H1 (cell line): Measurements from ENCODE around the gene SPTBN1. TPM values are rescaled to one million over a fixed set of nuclear protein-coding genes. Genes with fewer than 3 reads are reported as not detected.

Experiments
- FOSL1 ChIP-seq: IDR thresholded peaks from 2 replicates; pipeline ENCODE4 v1.6.1; 2011; ENCODE audit warnings: mild to moderate bottlenecking, low read depth, low read length, moderate library complexity; ENCODE audit not compliant: insufficient read depth
- SRF ChIP-seq: IDR thresholded peaks from 2 replicates; pipeline ENCODE4 v1.6.1; 2011; ENCODE audit warnings: mild to moderate bottlenecking, low read depth, low read length, moderate library complexity
- polyA plus RNA-seq, 7 experiments: library from polyadenylated mRNA; depleted of rRNA in 3 of 7; stranded (reverse) in 5 of 7; unstranded in 2 of 7; fragments of >200 nt in 5 of 7; fragments of 200-250 nt in 2 of 7; gene quantifications; 1 replicate in 5 of 7; 2 replicates in 1 of 7; 4 replicates in 1 of 7; pipeline versions ENCODE4 v1.2.1 to v1.2.3, GENCODE V29; 2011 to 2013; ENCODE audit warnings: missing spikeins in 2 of 7, mixed read lengths in 2 of 7
- total RNA-seq: library from RNA; stranded (reverse); fragmentation: NEBNext Ultra II Directional; extraction: Animal tissue kit (Norgen Biotek cat#: 25700); gene quantifications from 2 replicates; pipeline ENCODE4 v1.2.1, GENCODE V29; 2021
- TF ChIP-seq, protein P1 (sequence below): fragments of 300-600 bp; sonication (generic); IDR thresholded peaks from 2 replicates; pipeline ENCODE4 v1.7.1; 2012; ENCODE audit warnings: low read length, moderate library complexity, mild to moderate bottlenecking, inconsistent platforms; ENCODE audit not compliant: insufficient replicate concordance

The SPTBN1 gene
- total and polyA plus RNA-seq, 2 of the 8 experiments (the other 6 are each of a cell fraction or from before 2014, with no cell fraction given): 31.8 to 180 TPM

DNA sequence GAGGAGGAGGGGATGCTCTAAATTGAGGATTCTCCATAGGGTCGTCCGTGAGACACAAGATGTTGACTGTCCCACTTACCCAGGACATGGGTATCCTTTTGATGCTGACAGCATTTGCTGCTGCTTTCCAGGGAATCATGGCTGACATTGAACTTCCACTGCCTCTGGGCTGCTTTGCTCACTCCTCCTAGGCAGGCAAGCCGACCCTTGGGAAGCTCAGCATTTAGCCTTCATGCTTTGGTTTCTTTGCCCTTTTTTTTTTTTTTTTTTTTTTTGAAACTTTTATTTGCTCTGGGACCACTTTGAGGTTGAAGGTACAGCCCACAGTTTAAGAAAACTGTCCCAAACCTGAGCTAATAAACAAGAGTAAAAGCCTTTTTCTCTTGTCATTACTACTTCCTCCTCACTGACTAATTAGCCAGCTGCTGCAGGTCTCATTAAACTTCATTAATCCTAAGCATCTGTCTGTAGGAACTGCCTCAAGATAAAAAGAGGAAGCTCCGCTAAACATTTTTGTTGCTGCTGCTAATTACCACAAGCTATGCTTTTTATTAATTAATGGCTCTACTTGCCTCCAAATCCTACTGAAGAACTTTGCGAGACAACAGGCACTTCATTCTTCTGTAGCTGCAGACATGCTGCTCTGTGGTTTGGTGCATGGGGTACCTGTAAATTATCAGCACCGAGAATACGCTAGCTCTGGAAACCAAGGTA lies 125.4 kb downstream of the SPTBN1 start (continued):
- TF ChIP-seq, protein P1, sequence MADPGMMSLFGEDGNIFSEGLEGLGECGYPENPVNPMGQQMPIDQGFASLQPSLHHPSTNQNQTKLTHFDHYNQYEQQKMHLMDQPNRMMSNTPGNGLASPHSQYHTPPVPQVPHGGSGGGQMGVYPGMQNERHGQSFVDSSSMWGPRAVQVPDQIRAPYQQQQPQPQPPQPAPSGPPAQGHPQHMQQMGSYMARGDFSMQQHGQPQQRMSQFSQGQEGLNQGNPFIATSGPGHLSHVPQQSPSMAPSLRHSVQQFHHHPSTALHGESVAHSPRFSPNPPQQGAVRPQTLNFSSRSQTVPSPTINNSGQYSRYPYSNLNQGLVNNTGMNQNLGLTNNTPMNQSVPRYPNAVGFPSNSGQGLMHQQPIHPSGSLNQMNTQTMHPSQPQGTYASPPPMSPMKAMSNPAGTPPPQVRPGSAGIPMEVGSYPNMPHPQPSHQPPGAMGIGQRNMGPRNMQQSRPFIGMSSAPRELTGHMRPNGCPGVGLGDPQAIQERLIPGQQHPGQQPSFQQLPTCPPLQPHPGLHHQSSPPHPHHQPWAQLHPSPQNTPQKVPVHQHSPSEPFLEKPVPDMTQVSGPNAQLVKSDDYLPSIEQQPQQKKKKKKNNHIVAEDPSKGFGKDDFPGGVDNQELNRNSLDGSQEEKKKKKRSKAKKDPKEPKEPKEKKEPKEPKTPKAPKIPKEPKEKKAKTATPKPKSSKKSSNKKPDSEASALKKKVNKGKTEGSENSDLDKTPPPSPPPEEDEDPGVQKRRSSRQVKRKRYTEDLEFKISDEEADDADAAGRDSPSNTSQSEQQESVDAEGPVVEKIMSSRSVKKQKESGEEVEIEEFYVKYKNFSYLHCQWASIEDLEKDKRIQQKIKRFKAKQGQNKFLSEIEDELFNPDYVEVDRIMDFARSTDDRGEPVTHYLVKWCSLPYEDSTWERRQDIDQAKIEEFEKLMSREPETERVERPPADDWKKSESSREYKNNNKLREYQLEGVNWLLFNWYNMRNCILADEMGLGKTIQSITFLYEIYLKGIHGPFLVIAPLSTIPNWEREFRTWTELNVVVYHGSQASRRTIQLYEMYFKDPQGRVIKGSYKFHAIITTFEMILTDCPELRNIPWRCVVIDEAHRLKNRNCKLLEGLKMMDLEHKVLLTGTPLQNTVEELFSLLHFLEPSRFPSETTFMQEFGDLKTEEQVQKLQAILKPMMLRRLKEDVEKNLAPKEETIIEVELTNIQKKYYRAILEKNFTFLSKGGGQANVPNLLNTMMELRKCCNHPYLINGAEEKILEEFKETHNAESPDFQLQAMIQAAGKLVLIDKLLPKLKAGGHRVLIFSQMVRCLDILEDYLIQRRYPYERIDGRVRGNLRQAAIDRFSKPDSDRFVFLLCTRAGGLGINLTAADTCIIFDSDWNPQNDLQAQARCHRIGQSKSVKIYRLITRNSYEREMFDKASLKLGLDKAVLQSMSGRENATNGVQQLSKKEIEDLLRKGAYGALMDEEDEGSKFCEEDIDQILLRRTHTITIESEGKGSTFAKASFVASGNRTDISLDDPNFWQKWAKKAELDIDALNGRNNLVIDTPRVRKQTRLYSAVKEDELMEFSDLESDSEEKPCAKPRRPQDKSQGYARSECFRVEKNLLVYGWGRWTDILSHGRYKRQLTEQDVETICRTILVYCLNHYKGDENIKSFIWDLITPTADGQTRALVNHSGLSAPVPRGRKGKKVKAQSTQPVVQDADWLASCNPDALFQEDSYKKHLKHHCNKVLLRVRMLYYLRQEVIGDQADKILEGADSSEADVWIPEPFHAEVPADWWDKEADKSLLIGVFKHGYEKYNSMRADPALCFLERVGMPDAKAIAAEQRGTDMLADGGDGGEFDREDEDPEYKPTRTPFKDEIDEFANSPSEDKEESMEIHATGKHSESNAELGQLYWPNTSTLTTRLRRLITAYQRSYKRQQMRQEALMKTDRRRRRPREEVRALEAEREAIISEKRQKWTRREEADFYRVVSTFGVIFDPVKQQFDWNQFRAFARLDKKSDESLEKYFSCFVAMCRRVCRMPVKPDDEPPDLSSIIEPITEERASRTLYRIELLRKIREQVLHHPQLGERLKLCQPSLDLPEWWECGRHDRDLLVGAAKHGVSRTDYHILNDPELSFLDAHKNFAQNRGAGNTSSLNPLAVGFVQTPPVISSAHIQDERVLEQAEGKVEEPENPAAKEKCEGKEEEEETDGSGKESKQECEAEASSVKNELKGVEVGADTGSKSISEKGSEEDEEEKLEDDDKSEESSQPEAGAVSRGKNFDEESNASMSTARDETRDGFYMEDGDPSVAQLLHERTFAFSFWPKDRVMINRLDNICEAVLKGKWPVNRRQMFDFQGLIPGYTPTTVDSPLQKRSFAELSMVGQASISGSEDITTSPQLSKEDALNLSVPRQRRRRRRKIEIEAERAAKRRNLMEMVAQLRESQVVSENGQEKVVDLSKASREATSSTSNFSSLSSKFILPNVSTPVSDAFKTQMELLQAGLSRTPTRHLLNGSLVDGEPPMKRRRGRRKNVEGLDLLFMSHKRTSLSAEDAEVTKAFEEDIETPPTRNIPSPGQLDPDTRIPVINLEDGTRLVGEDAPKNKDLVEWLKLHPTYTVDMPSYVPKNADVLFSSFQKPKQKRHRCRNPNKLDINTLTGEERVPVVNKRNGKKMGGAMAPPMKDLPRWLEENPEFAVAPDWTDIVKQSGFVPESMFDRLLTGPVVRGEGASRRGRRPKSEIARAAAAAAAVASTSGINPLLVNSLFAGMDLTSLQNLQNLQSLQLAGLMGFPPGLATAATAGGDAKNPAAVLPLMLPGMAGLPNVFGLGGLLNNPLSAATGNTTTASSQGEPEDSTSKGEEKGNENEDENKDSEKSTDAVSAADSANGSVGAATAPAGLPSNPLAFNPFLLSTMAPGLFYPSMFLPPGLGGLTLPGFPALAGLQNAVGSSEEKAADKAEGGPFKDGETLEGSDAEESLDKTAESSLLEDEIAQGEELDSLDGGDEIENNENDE: no peak
- no peak for TF ChIP-seq FOSL1
- no peak for TF ChIP-seq SRF
- TF ChIP-seq, all 59 proteins: peak for 1
